ENCODE results near the gene TBCD.

- TF ChIP-seq CTCF (IDR thresholded peaks at IDR 0.05; ENCODE audit: insufficient read depth, low read depth, low read length) (no peak), EZH2 (IDR thresholded peaks at IDR 0.05; ENCODE audit: insufficient read depth, low read length) (no peak)
Observed at GRCh38 chr17:82932518-82933310, 180.8 kb downstream of the TBCD start.
